Hindlimb muscle (tissue), 1 donor: ENCODE data around the gene POLR1C. TPM values are rescaled to one million over a fixed set of nuclear protein-coding genes. Genes with fewer than 3 reads are reported as not detected.
"Not testable (repeated sequence)": the region's sequence is repeated elsewhere in the genome, so short reads cannot be mapped to it uniquely, and the experiment has no call there.

Source experiments
- DNase-seq: peaks from one replicate; pipeline ENCODE4 v3.0.0-alpha.2; 2013
- polyA plus RNA-seq: library from polyadenylated mRNA; unstranded; fragments of 120-200 nt; gene quantifications from one replicate; pipeline ENCODE4 v1.2.1, GENCODE V29; 2013; ENCODE audit not compliant: insufficient read length

Gene POLR1C, protein sequence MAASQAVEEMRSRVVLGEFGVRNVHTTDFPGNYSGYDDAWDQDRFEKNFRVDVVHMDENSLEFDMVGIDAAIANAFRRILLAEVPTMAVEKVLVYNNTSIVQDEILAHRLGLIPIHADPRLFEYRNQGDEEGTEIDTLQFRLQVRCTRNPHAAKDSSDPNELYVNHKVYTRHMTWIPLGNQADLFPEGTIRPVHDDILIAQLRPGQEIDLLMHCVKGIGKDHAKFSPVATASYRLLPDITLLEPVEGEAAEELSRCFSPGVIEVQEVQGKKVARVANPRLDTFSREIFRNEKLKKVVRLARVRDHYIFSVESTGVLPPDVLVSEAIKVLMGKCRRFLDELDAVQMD
- 14.6 TPM for polyA plus RNA-seq

DNA sequence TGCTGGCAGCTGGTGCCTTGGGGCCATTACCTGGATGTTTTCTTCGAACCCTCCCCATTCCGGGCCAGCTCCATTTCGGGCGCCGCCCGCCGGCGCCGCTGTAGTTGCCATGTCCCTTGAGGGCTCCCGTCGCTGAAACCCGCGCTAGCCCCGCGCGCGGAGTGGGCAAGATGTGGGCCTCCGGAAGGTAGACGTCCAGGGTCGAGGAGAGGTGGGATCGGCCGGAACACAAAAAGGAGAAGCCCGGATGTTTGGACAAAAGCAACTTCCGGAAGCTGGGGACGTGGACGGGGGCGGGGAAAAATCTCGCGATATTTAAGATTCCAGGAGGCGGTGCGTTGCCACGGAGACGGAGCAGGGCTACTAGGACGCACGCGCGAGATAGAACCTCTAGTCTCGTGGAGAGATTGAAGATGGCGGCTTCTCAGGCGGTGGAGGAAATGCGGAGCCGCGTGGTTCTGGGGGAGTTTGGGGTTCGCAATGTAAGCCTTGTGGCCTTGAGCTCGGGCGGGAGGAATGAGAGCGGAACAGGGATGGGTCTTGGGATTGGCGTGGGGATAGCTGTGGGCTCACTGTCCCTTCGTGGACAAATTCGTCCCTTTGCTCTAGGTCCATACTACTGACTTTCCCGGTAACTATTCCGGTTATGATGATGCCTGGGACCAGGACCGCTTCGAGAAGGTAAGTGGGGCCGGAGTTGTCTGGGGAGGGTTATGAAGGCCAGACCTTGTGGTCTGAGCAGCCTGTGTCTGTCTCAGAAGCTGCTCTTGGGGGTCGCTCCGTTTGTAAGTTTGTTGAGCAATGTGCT lies at the start of gene POLR1C, which contains the start of gene YIPF3:
Gene POLR1C (plus strand): TSS at position 393 of the 808 bp plus-strand sequence. CDS start 21 bp downstream, at position 414.
Gene YIPF3 (minus strand): TSS at position 230 of the 808 bp plus-strand sequence. CDS start 119 bp downstream, at position 111.
- peak; percentile 98 for DNase-seq

DNA sequence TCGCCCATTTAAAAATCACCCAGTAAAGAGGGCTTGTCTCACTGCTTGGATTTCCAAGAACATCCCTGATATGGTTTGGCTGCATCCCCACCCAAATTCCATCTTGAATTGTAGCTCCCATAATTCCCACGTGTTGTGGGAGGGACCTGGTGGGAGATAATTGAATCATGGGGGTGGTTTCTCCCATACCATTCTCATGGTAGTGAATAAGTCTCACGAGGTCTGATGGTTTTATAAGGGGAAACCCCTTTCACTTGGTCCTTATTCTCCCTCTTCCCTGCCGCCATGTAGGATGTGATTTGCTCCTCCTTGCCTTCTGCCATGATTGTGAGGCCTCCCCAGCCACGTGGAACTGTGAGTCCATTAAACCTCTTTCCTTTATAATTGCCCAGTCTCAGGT lies 49.6 kb upstream of the POLR1C start:
- not testable (repeated sequence) for DNase-seq

DNA sequence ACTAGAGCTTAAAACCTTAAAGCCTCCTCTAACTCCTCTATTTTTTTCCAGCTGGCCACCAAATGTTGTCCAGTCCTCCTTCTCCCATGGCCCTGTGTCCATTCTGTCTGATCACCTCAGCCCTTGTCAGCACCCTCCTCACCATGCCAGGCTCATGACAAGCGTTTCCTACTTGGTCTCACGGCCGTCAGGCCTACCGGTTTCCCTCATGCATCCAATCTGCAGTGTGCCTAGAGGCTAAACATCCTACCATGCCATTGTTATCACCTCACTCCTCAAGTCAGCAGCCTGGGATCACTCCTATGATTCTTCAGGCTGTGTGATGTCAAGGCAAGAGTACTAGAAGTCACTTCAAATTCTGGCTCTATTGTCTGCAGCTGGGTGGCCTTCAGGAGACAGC lies 49.1 kb upstream of the POLR1C start:
- no peak for DNase-seq

DNA sequence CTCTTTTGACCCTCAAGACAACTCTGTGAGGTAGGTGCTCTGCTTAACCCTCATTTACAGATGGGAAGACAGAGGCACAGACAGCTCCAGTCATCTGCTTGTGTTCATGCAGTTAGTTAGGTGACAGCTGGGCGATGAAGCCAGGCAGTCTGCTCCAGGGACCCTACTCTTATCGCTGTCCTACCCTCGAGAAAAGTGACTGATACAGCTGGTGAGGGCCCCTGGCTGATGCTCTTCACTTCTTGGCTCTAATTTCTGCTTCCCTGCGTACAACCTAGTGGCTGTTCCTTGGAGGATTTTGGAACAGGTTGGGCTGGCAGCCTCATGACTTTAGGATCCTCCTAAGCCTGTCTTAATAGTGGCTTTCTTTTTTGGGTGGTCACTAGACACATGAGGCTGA lies 48.6 kb upstream of the POLR1C start:
- no peak for DNase-seq

DNA sequence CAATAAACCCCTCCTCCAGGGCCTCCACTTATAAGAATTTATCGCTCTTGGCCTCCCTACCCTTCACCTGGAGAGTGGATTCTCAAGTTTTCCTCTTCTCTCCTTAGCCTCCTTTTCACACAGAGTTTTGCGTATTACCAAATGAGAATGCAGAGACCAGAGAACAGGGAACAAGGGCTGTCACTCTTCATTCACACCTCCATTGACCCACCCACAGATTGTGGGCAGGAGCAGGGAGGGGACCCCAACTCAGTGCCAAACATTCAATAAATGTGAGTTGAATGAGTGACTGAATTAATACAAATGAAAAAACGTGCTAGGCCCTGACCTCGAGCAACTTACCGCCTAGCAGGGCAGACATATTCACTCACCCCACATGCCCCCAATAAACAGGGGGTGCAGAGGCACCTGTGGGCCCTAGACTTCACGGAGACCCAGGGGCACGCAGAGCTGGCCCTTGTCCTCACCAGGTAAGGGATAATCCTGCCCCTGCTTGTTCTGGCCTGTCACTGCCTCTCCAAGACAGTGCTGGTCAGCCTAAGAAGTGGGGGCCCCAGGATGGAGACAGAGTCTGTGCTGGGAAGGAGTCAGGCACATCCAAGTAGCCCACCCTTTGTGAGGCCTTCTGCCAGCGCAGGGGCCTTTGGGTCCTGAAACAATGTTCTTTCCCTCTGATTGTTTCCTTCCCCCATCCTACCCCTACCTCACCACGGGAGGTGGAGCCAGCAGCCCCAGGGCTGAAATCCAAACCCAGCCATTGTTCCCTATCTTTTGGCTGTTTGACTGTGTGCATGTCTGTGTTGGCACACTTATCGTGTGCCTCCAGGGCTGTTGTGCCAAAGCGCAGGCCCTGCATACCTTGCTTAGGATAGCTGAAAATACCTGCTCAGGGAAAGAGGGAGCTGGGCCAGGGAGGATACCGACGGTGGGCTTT lies 47.9 kb upstream of the POLR1C start:
- no peak for DNase-seq

DNA sequence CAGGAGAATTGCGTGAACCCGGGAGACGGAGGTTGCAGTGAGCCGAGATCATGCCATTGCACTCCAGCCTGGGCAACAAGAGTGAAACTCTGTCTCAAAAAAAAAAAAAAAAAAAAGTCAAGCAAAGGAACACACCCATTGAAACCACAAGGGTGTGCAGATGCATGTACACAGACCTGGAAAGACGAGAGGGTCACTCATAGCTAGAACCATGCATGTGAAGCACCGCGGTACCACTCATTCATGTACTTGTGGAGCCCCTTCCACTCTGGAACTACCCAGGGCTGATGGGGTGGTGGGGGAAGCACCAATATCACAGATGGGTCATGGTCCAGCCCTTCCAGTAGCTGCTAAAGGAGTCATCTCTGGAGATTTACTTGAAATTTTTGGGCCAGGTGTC lies 46.9 kb upstream of the POLR1C start:
- DNase-seq = no peak

DNA sequence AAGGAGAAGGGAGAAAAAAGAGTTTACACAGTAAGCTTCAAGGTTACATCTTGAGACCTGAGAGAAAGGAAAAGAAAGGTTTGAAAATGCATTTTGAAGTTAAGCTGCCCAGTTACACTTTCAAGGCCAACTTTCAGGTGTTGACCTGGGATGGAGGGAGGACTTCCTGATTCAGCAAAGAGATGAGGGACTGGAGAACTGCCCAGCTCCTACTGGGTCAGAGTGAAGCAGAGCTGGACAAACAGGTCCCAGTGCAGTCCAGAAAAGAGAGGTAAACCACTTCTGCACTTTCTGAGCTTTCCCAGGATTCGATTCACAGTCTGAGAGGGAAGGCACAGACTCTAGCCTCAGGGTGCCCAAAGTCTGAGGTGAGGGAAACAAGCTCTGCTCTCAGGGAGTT lies 45.5 kb upstream of the POLR1C start:
- no peak for DNase-seq

DNA sequence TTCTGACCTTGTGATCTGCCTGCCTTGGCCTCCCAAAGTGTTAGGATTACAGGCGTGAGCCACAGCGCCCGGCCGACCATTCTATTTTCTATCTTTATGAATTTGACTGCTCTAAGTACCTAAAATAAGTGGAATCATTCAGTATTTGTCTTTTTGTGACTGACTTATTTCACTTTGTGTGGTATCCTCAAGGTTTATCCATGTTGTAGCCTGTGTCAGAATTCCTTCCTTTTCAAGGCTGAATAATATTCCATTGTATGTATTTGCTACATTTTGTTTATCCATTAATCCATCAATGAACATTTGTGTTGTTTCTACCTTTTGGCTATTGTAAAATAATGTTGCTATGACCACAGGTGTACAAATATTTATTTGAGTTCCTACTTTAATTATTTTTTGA lies 44.4 kb upstream of the POLR1C start:
- no peak for DNase-seq

DNA sequence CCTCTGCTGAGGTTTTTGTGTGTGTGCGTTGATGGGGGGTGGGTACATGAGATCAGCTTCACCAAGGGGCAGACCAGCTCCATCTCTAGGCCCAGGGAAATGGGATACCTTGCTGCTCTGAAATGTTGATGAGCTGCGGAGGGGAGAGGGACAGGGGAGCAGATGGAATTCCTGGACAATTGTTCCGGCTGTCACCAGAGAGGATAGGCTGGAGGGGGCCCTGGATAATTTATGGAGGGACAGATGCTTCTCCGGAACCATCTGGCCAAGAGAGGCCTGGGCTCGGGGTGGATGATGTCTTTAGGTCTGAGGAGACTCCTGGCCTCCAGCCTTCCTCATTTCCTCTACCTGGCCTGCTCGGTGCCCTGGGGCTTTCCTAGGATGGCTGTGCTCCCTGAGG lies 41.4 kb upstream of the POLR1C start:
- no peak for DNase-seq

DNA sequence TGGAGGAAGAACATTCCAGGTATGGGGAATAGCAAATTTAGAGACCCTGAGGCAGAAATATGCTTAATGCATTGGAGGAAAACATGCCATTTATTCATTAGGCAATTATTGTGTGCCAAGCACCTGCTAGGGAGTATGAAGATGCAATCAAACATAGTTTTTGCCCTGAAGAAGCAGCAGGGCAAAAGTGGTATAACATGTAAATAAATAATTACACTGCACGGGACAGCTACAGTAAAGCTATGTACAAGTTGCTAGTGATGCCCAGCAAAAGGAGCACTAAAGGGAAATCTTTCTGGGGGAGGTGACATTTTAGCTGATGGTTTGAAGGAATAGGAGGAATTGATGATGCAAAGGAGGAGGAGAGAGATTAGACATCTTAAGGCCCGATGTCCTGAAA lies 40.1 kb upstream of the POLR1C start:
- DNase-seq = no peak

DNA sequence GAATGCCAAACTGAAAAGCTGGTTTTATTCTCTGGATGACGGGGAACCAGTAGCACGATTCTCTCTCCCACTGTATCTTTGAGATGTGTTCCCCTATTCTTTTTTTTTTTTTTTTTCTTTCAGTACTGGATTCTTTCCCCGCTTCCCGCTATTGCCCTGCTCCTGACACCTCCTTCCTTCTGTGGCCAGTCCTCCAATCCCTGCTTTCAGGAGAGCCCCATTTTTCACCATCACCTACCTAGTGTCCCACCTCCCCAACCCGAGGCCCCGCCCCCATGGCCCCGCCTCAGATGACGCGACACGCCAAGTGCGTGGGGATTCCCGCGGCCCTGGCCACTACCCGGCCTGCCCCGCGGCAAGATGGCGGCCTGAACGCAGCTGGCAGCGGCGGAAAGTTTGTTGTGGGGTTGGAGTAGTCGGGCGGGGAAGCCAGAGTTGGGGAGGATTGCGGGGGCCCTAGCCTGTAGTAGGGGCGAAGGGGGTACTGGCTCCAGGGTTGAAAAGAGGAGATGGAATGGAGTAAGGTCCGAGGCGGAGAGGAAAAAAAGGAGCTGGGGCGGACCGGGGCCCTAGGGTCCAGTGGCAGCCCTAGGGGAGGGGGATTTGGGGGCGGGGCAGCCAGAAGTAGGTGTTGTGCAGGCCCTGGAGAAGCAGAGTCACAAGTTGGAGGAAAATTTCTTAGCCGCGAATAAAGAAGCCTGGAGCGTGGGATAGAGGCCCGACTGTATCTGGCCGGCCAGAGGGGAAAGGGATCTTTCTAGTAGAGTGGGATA lies 39.5 kb upstream of the POLR1C start, which contains the start of gene TJAP1:
Gene TJAP1 (plus strand): TSS at position 336 of the 773 bp plus-strand sequence. CDS start 21,432 bp downstream, outside the sequence.
- peak; percentile 91 for DNase-seq

DNA sequence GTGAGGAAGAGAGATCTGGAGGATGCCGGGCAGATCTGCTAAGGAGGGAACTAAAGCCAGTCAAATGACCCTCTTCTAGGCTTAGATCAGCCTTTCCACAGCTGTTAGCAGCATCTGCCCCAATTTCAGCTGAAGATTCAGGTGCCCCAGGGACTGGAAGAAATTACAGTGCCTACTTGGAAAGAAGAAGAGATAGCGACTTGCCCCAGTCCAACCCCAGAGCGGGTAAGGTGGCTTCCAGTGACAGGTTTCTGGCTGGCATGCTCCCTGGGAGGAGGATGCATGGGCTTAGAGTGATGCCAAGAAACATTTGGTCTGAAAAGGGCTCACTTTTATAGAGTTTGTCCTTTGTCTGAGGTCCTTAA lies 38.9 kb upstream of the POLR1C start:
- DNase-seq = no peak

DNA sequence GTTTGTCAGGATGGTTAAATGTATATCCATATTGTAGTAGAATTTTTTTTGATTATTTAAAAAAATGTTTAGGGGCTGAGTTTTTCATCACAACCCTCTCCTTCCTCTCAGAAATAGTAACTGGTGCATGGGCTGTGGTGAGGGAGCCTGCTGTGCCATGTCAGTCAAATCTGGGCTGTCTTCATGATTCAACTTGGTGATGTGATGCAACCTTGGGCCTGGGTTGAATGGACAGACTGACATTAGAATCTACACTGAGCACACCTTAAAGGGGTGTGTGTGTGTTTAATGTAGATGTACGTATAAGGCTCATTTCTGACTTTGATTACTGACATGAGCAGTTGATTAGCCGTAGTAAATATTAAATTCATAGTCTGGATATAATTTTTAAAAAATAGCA lies 35.8 kb upstream of the POLR1C start:
- DNase-seq = no peak

DNA sequence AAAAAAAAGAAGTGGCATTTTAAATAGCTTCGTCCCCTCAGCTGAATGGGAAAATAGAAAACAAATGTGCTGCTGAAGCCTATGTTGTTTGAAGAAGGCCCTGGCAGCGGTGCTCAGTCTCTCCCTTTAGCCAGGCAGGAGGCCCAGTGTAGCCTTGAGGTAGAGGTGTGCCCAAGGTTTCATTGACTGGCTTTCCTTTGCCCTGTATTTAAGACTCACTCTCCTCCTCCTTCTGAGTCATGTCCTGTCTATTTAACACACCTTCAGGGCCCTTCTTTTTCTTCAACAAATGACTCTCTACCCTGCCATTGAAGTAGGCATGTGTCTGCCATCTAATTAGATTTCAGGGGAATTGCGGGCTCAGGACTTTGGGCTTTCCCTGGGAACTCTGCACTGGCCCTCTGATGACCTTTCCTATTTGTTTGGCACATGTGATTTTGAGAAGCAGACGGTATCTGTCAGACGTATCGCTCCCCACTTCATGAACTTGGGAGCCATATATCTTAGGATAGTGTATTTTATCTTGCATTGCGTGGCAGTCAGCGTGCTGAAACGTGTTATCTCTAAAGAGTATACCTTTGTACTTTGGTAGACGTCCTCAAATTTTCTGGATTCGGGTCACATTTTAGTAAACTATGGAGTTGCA lies 35.2 kb upstream of the POLR1C start:
- DNase-seq = no peak

DNA sequence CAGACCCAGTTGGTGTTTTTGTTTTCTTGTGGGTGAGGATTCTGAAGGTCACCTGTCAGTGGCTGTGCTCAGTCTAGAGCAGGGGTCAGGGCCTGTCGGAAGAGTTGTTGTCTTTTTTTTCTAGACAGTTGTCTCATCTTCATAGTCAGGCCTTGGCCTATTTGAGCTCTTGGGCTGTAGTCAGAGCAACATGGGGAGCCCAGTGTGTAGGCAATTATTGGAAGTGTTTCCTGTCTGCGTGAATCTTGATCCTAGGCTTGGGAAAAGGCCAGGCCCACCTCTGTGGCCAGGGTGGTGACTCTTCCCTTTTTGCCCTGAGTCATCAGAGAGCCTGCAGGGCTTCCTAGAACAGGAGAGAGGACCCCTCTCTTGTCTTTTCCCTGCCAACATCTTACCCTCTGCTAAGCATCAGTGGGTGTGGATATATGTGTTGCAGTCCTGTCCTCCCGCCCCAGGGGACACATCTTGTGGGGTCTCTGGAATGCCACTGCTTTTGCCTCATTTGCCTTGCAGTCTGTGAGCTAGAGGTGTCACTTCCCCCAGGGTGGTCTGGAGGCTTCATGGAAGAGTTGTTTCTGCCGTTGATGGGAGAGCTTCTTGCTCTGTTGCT lies 28.1 kb upstream of the POLR1C start:
- no peak for DNase-seq

DNA sequence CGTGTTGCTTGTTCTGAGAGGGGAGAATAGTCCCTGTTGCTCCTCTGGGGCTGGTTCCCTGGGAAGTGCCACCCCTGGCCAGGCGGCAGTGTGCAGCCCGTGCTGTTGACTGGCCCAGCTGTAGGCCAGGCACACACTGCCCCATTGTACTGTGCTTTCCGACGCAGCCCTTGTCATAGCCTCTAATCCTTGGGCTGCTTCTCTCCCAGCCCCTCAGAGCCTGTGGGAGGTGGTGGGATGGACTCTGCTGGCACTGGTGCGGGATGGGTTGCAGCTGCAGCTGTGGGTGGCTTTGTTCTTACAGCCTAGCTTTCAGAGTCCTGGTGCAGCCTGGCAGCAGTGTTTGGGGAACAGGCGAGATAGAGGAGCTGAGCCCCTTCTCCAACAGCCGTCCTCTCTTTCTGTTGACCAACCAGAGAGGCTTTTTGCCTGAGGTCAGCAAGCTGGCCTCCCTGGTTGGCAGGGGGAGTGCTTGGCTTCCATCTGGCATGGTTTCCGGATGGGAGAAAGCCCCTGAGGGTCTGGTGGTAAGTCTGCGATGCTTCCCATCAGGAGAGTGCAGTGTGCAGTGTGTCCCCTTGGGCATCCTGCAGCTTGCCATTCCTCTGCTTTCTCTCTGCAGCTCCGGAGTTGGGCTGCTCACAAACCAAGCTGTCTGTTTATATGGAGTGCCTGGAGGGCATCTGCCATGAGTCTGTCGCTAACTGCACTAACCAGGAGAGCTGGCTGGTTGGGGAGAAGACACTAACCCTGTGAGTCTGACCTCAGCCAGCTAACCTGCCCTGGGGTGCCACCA lies 27.4 kb upstream of the POLR1C start:
- peak; percentile 19 for DNase-seq

DNA sequence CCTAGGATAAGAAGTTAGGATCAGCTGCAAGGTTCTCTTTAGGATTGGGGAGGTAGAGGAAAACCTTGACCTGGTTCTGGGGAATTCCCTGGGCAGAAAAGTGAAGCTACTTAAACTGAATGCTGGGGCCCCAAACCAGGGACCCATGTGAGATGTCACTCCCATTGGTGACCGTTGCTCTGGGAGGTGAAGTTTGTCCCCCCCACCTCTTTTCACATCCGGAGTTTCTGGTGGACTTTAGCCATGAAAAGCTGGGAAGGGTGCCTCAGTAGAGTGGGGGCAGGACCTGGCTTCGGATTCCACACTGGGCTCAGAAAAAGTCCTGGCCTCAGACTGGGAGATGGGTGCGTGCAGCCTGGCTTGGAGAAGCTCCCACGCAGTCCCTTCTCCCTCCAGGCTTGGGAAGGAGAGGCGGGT lies 26.4 kb upstream of the POLR1C start:
- DNase-seq = no peak

DNA sequence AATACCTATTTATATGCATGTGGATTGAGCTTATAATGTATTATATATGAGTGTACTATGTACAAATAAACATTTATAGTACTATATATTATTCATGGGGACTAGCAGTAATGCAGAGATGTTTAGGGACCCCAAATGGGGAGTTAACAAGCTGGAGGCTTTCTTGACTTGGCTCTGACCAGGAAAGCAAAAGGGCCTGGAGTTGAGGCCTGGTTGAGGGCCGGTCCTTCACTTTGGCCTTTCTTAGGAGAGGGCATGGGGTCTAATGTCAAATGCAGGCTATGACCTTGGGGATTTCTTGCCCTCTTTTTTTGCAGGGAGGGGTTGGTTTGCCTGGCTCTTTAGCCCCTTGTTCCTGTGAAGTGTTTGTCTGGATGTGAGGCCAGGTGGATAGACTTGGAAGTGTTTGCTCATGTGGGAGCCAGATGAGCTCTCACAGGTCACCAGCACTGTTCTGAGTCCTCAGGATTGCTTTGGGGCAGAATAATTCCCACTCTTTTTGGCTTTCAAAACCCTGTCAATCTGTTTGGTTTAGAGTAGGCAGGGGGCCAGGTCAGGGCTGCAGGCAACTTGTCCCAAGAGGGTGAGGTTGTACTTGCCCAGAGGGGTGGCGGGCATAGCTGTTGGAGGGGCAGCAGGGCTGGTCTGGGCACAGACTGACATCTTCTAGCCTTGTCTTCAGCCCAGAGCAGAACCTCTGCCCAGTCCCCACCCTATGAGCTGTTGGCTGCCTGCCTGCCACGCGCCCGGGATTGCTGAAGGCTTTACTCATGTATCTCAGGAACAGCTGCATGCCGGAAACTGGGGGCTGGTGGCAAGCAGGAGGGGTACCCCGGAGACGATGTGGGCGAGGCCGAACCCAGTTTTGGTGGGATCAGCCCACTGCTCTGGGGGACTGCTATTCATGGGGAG lies 24.9 kb upstream of the POLR1C start:
- DNase-seq = peak; percentile 53

DNA sequence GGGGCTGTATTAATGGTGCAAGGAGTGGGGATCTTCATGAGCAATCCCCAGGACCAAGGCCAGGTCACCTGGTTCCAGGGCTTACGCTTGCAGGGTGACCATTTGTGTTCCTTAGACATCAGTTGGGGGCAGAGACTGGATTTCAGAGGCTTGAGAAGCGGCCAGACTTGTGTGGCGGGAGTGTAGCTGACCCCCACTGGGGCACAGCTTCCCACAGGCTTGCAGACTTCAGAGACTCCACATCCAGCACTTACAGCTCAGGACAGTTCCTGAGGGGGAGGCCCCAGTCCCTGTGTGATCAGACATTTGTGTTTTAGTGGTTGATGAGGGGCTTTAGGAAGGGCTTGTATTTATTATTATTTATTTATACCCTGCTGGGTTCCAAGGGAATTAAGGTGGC lies 24.2 kb upstream of the POLR1C start:
- no peak for DNase-seq
